Stimulated activated CD8-positive, alpha-beta memory T cell treated with anti-CD3 and anti-CD28 coated beads, Interleukin-4, amount 100 ng/mL, for 1 hour (primary cell): ENCODE measurements around the gene CMIP.
"Not testable (repeated sequence)": the region's sequence is repeated elsewhere in the genome, so short reads cannot be mapped to it uniquely, and the experiment has no call there.

Experiments used
- DNase-seq, 2 donors: peaks; one replicate each; pipeline ENCODE4 v3.0.0-alpha.2; 2020; ENCODE audit warnings: low read depth in 2 of 2, low spot score in 1 of 2

The CMIP gene

DNA sequence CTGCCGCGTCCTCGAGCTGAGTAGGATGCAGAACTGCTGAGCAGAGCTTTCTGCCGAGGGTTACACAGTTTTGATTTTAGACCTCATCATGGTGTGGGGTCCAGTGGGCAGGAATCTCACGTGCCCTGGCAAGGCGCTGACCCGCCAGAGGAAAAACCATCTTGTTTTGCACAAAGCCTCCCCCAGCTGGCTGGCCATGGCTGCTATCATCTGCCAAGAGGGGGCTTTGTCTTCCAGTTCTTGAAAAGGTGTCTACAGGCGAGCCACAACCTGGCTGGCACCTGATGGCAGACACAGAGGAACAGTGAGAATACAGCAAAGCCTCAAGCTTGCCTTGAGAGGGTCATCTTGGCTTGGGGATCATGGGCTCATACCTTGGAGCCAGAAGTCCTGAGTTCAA is 118.3 kb downstream of the CMIP start:
- no peak for DNase-seq

DNA sequence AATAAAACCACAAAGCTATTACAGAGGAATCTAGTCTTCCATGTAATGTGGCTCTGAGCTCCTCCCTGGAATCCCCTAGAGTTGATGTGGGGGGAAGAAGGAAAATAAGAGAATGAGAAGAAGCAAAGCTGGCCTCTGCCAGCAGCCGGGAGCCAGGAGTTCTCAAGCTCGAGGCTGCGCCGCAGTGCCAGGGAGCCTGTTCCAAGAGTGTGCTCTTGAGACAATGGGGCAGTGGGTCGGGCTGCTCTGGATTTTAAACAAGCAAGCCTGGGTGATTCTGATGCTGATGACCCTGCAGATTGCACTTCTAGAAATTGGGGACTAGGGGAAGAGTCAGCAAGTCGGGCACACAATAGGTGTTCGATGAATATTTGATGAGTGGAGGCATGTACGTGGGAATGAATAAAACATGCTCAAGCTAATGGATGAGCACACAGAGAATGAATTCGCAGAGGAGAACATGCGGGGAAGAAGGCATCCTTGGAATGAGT is 119.9 kb downstream of the CMIP start:
- no peak for DNase-seq

DNA sequence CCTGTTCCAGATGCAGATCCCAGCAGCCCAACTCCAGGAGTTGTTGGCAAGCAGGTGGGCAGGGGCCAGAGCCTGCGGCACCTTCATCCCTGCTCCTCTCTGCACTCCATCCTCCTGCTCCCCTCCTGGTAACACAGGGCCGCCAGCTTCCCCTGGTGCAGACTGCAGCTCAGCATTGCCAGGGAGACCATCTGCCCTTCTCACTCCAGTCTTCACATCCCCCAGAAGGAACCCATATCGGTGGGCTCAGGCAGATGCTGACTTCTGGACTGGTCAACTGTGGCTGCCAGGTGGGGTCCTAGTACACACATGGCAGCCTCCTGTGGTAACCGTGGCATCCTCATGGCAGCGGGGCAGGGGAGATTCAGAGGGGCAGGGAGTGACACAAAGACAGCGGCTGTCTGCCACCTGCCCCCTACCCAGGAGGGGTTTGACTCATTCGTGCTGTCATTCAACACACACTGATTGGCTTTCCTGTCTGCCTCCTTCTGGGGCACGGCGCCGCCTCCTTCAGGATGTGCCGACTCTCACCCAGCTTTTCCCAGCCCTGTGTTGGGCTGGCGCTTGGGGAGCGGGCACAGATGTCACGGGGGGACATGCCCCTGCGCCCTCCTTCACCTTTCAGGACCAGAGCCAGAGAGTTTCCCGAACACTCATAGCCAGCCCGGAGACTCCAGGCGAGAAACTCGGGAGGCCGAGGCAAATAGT is 120.9 kb downstream of the CMIP start:
- no peak for DNase-seq

DNA sequence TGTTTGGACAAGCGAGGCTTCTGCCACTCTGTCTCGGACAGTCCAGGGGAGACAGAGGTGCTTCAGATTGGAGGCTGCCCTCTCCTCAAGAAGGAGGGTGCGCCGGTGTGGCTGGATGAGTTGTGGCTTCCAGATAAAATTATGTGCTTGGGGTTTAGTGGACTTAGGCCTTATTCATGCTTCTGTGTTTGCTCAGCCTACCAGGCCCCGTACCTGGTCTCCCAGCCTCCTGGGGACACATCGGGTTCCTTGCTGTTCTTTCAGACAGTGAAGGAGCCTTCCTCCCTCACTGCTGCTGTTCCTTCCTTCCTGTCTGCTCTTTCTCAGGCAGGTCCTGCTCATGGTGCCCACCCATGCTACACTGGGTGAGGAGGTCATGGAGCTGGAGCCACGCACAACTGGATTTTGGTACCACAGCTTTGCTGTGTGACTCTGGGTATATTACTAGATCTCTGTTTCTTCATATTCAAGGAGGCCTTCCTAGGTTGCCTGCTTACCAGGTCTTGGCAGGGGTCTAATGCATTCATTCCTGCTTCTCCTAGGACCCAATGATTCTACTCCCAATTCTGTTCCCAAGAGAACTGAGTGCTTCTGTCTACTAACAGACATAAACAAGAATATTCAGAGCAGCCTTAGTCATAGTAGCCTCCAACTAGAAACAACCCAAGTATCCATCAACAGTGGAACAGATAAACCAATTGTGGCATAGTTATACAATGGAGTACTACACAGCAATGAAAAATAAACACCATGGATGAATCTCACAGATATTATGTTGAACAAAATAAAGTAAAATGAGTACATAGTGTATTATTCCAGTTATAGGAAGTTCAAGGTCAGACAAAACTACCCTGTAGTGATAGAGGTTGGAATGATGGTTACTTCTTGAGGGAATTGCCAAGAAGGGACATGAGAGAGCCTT is 121.7 kb downstream of the CMIP start:
- no peak for DNase-seq

- no peak for DNase-seq
These were observed 122.5 kb downstream of the CMIP start for GRCh38 chr16:81567087-81567486.

DNA sequence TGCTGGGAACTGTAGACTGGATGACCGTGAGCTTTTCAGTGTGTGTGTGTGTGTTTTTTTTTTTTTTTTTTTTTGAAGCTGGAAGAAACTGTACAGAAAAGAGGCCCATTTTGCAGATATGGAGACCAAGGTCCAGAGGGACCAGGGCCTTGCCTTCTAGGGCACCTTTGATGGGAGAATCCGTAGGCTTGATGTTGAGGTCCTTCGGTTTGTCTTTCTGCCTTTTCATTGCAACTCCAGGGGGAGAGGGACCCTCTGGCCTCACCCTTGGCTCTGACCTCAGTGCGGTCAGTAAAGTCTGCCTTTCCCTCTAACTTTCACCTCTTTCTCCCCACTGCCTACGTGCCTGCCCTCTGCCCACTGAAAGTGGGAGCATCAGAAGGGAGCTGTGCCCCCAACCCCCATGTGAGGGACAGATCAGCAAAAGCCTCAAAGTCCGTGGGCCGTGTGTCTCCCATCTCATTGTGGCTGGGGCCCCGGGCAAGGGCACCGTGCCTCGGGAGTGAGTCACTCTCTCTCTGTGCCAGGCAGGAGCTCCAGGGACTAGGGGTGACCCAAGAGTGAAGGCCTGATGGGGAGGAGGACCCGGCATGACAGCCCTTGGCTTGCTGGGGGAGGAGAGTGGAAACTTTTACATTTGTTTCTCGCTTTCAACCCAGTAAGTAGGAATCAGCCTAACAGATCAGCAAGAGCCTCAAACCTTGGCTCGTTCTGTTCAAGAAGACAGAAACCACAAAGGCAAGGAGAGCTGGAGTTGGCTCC is 123.6 kb downstream of the CMIP start:
- no peak for DNase-seq

GRCh38 chr16:81568749-81569087 is 124.1 kb downstream of the CMIP start:
- DNase-seq, result no peak

DNA sequence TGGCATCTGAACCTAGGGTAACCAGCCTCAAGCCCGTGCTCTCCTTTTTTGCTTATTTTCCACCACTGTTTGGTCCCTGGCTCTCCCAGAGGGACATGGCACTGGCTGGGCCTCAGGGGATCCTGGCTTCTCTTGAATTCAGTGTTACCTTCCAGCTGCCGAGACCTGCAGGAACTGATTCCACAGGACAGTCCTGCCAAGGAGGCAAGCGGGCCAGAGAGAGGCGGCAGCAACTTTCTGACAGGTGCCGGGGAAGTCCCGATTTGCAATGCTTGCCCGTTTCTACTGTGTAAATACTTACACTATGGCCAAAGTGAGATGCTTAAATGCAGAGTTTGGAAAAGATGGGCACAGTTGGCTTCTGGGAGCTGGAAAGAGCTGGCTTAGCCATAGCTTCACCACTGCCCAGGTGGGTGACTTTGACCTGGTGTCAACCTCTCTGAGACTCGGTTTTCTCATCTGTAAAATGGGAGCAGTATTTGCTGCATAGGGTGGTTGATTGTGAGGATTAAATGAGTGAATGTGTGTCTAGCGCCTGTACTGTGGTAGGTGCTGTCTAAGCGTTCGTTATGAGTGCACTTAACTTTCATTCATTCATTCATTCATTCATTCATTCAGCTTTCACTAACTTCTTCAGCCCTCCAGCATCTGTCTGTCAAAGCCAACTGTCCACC is 124.9 kb downstream of the CMIP start:
- DNase-seq, result no peak

GRCh38 chr16:81570151-81570846 is 125.7 kb downstream of the CMIP start:
- no peak for DNase-seq

DNA sequence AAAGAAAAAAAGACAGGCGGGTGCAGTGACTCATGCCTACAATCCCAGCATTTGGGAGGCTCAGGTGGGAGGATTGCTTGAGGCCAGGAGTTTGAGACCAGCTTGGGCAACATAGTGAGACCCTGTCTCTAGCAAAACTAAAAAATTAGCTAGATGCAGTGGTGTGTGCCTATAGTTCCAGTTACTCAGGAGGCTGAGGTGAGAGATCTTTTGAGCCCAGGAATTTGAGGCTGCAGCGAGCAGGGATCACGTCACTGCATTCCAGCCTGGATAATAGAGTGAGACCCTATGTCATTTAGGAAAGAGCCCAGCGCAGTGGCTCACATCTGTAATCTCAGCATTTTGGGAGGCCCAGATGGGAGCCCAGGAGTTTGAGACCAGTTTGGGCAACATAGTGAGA is 126.6 kb downstream of the CMIP start:
- DNase-seq, result no peak

- DNase-seq, result no peak
These were observed 127.2 kb downstream of the CMIP start for GRCh38 chr16:81571592-81572385.

DNA sequence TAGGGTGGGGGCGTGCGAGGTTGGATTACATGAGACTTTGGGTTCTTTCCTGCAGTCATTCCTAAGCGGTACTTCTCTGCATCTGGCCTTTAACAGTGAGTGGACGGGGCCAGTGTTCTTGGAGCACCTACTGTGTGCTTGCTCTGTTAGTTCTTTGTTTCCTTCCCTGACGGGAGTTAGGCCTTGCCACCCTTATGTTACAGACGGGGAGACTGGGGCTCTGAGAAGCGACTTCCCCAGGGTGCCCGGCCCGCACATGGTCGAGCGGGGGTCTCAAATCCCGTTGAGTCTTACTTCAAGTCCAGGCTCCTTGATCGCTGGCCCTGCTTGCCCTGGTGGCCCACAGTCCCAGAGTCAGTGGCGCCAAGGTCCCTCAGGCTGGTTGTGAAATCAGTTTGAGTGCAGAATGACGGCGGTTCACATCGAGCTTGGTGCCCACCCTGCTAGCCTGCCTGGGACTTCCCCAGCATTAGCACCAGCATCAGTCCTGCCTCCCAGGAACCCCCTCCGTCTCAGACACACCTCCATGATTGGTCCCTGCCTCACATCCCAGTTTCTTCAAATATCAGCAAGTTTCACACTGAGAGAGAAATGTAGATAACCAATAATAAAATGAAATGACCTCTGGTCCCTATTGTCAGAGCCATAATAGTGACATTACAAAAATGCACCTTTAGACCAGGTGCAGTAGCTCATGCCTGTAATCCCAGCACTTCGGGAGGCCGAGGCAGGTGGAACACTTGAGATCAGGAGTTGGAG is 128.0 kb downstream of the CMIP start:
- DNase-seq, result no peak

DNA sequence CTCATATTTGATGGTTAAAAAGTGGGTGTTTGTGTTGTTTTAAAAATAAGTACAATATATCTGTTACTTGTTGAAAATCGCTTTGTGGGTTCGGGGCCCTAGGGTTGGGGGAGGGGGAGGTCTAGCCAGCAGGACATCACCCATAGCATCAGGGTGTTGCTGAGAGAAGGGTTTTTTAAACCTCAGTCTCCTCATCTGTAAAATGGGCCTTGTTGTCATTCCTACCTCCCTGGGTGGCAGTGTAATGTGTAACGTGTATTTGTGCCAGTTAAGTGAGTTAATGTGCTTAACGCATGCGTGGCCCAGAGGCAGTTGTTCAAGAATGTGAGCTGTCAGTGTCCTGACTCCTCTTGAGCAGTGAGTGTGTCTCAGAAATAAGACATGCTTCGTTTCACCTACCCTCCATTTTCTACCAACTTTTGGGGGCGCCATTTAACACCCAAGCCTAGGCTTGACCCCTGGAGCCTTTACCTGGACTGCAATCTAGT is 129.0 kb downstream of the CMIP start:
- no peak for DNase-seq

GRCh38 chr16:81574168-81574567 is 129.6 kb downstream of the CMIP start:
- no peak for DNase-seq

GRCh38 chr16:81575307-81575706 is 130.7 kb downstream of the CMIP start:
- DNase-seq, result no peak

DNA sequence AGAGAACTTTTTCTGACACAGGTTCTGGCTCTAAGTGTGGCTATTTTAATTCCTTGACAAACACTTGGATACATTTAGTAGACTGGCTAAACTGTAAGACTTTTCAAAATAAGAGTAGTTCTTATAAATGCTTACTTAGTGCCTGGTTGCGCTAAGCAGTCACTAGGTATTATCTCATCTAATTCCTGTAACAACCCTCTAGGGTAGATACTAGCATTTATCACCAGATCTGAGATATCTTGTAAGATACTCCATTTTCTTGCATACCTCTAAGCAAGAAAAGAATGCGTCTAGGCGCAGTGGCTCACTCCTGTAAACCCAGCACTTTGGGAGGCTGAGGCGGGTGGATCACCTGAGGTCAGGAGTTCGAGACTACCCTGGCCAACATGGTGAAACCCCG is 131.2 kb downstream of the CMIP start:
- DNase-seq, result no peak

DNA sequence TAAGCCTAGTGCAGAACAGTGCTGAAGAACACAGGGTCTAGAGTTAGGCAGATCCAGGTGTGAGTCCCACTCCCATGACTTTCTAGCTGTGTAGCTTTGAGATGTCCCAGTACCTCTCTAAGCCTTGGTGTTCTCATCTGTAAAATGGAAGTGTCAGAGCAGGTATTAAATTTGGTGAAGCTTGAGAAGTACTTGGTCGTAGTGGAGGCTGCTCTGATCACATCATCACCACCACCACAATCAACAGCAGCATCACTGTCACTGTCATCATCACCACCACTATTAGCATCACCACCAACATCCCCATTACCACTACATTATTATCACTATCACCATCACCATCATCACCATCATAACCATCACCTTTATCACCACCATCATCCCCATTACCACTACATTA is 132.1 kb downstream of the CMIP start:
- no peak for DNase-seq

GRCh38 chr16:81577272-81577671 is 132.7 kb downstream of the CMIP start:
- not testable (repeated sequence) for DNase-seq

DNA sequence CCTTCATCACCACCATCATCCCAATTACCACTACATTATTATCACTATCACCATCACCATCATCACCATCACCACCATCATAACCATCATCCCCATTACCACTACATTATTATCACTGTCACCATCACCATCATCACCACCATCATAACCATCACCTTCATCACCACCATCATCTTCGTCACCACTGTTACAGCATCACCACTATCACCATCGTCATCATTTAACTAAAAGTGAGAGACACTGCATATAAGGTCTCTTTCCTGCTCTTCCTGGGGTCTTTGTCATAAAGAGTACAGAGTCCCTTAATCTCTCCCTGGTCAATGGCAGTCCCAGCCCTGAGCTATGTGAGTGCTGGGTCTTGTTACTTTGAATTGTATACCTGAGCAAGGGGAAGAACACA is 133.5 kb downstream of the CMIP start:
- no peak for DNase-seq
